Activated CD8-positive, alpha-beta memory T cell treated with anti-CD3 and anti-CD28 coated beads for 4 hours (primary cell): Measurements from ENCODE around the gene COX5B.
A peak's percentile ranks its signal among the peaks of the same experiment; 100 is the strongest.
"Not testable (repeated sequence)": the region's sequence is repeated elsewhere in the genome, so short reads cannot be mapped to it uniquely, and the experiment has no call there.

Source experiments
- DNase-seq, 2 donors: peaks; one replicate each; pipeline ENCODE4 v3.0.0-alpha.2; 2020; ENCODE audit warnings: low read depth in 2 of 2

Gene COX5B

GRCh38 chr2:97673182-97673914 lies 27.5 kb downstream of the COX5B start:
- no peak for DNase-seq

- no peak for DNase-seq
Observed at GRCh38 chr2:97673915-97674283, 28.0 kb downstream of the COX5B start.

GRCh38 chr2:97675430-97676113 lies 29.7 kb downstream of the COX5B start:
- DNase-seq, result no peak

GRCh38 chr2:97676620-97677019 lies 30.8 kb downstream of the COX5B start:
- DNase-seq, result no peak

- no peak for DNase-seq
Observed at GRCh38 chr2:97677480-97677879, 31.6 kb downstream of the COX5B start.

- DNase-seq, result no peak
Observed at GRCh38 chr2:97678298-97678697, 32.4 kb downstream of the COX5B start.

- not testable (repeated sequence) for DNase-seq
Observed at GRCh38 chr2:97687235-97687634, 41.4 kb downstream of the COX5B start.

- DNase-seq, result no peak
Observed at GRCh38 chr2:97688062-97688827, 42.4 kb downstream of the COX5B start.

- no peak for DNase-seq
Observed at GRCh38 chr2:97691166-97691565, 45.3 kb downstream of the COX5B start.

GRCh38 chr2:97693476-97693875 lies 47.6 kb downstream of the COX5B start:
- no peak for DNase-seq

- no peak for DNase-seq
Observed at GRCh38 chr2:97695744-97696143, 49.9 kb downstream of the COX5B start.

GRCh38 chr2:97697252-97698235 lies 51.7 kb downstream of the COX5B start:
- peak; percentile 82 to 90 for DNase-seq
